Measurements from ENCODE around the gene CDK5R2.

Gene CDK5R2

GRCh38 chr2:218954541-218955300 is 4.7 kb upstream of the CDK5R2 start:
- Histone ChIP-seq H3K9me3 (ENCODE audit: control extremely low read depth in 1 of 5, control insufficient read depth in 4 of 5, insufficient read depth in 2 of 5, low read depth in 1 of 5, low read length in 4 of 5) (no peaks in the 10 kb centered on the region), H3K4me1 (ENCODE audit: control extremely low read depth in 1 of 4, control insufficient read depth in 4 of 4, insufficient read depth in 4 of 4, low read length in 3 of 4) (peaks cover 0 to 8% (median 4%) of the 10 kb centered on the region in 4 experiments), H3K27ac (ENCODE audit: insufficient read depth in 1 of 2, low read depth in 1 of 2, low read length in 2 of 2, poor library complexity in 1 of 2, severe bottlenecking in 2 of 2) (no peak overlapping the region), H3K4me3 (ENCODE audit: control insufficient read depth in 1 of 7, extremely low read depth in 1 of 7, insufficient read depth in 4 of 7, low read depth in 2 of 7, low read length in 6 of 7) (no peak overlapping the region), H3K36me3 (ENCODE audit: control insufficient read depth in 4 of 4, insufficient read depth in 4 of 4, low read length in 3 of 4) (no peaks in the 10 kb centered on the region), H3K27me3 (replicated peaks in 2 of 5; ENCODE audit: control insufficient read depth in 4 of 5, insufficient read depth in 5 of 5, low read length in 4 of 5) (peaks cover 8 to 75% (median 25%) of the 10 kb centered on the region in 5 experiments)
- no peak for DNase-seq
- CTCF ChIA-PET = interaction anchor here (0.5 to 1.7 kb wide), 4 partner anchors 11 to 390 kb away, joined by 3 to 5 read pairs (median 4); no protein-coding TSS in a partner anchor
- POLR2A ChIA-PET = interaction anchor here (0.6 kb wide), 1 partner anchor 20 kb away, joined by 3 read pairs; no protein-coding TSS in a partner anchor
- WGBS (ENCODE audit: insufficient coverage) = 96% methylated on average over 4 of the region's 8 CpGs

GRCh38 chr2:218956039-218956438 is 3.4 kb upstream of the CDK5R2 start:
- ChIA-PET CTCF (no interaction called here), POLR2A (no interaction called here)
- DNase-seq = no peak
- Histone ChIP-seq H3K9me3 (ENCODE audit: control extremely low read depth in 1 of 5, control insufficient read depth in 4 of 5, insufficient read depth in 2 of 5, low read depth in 1 of 5, low read length in 4 of 5) (no peaks in the 10 kb centered on the region), H3K4me1 (ENCODE audit: control extremely low read depth in 1 of 4, control insufficient read depth in 4 of 4, insufficient read depth in 4 of 4, low read length in 3 of 4) (peaks cover 0 to 22% (median 10%) of the 10 kb centered on the region in 4 experiments), H3K27me3 (replicated peaks in 2 of 5; ENCODE audit: control insufficient read depth in 4 of 5, insufficient read depth in 5 of 5, low read length in 4 of 5) (peaks cover 8 to 78% (median 33%) of the 10 kb centered on the region in 5 experiments), H3K36me3 (ENCODE audit: control insufficient read depth in 4 of 4, insufficient read depth in 4 of 4, low read length in 3 of 4) (no peaks in the 10 kb centered on the region), H3K27ac (ENCODE audit: insufficient read depth in 1 of 2, low read depth in 1 of 2, low read length in 2 of 2, poor library complexity in 1 of 2, severe bottlenecking in 2 of 2) (no peak overlapping the region), H3K4me3 (ENCODE audit: control insufficient read depth in 1 of 7, extremely low read depth in 1 of 7, insufficient read depth in 4 of 7, low read depth in 2 of 7, low read length in 6 of 7) (no peak overlapping the region)
- no CpG with 5 or more reads among the region's 1 CpG for WGBS (ENCODE audit: insufficient coverage)

GRCh38 chr2:218957671-218958070 is 1.8 kb upstream of the CDK5R2 start:
- no peaks in the 10 kb centered on the region for H3K36me3 ChIP-seq (ENCODE audit: control insufficient read depth in 4 of 4, insufficient read depth in 4 of 4, low read length in 3 of 4)
- H3K27me3 ChIP-seq (replicated peaks in 2 of 5; ENCODE audit: control insufficient read depth in 4 of 5, insufficient read depth in 5 of 5, low read length in 4 of 5) = peaks cover 8 to 89% (median 42%) of the 10 kb centered on the region in 5 experiments
- H3K4me3 ChIP-seq (ENCODE audit: control insufficient read depth in 1 of 7, extremely low read depth in 1 of 7, insufficient read depth in 4 of 7, low read depth in 2 of 7, low read length in 6 of 7) = no peak overlapping the region
- ChIA-PET CTCF (interaction anchor here (0.9 to 1.6 kb wide), 2 partner anchors 23 to 81 kb away, joined by 3 to 4 read pairs; no protein-coding TSS in a partner anchor), POLR2A (interaction anchor here (0.9 kb wide), 1 partner anchor 93 kb away, joined by 3 read pairs; no protein-coding TSS in a partner anchor)
- no peak overlapping the region for H3K27ac ChIP-seq (ENCODE audit: insufficient read depth in 1 of 2, low read depth in 1 of 2, low read length in 2 of 2, poor library complexity in 1 of 2, severe bottlenecking in 2 of 2)
- peaks cover 0 to 24% (median 10%) of the 10 kb centered on the region in 4 experiments for H3K4me1 ChIP-seq (ENCODE audit: control extremely low read depth in 1 of 4, control insufficient read depth in 4 of 4, insufficient read depth in 4 of 4, low read length in 3 of 4)
- no peak for DNase-seq
- H3K9me3 ChIP-seq (ENCODE audit: control extremely low read depth in 1 of 5, control insufficient read depth in 4 of 5, insufficient read depth in 2 of 5, low read depth in 1 of 5, low read length in 4 of 5) = peaks cover 0 to 3% (median 2%) of the 10 kb centered on the region in 5 experiments
- 87% methylated on average over 3 of the region's 4 CpGs for whole genome bisulfite sequencing (ENCODE audit: insufficient coverage)

DNA sequence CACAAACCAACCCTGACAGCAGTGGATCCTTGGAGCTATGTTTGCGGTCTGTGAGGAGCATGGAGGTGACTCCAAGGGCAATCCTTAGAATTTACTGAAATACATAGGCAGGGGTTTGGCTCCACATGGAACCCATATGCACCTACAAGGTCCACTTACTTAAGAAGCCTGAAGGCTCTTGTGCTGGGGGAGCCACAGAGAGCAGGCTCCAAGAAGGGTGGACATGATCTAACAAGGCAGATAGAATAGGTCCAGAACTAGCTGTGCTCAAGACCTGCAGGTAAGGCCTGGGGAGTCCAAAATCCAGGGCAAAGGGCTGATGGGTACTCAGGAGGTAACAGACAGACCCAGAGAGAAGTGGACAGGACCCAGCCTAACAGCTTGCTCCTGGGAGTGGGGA is 1.2 kb upstream of the CDK5R2 start:
- no peaks in the 10 kb centered on the region for H3K36me3 ChIP-seq (ENCODE audit: control insufficient read depth in 4 of 4, insufficient read depth in 4 of 4, low read length in 3 of 4)
- peaks cover 6 to 93% (median 44%) of the 10 kb centered on the region in 5 experiments for H3K27me3 ChIP-seq (replicated peaks in 2 of 5; ENCODE audit: control insufficient read depth in 4 of 5, insufficient read depth in 5 of 5, low read length in 4 of 5)
- peaks cover 0 to 24% (median 10%) of the 10 kb centered on the region in 4 experiments for H3K4me1 ChIP-seq (ENCODE audit: control extremely low read depth in 1 of 4, control insufficient read depth in 4 of 4, insufficient read depth in 4 of 4, low read length in 3 of 4)
- no peak overlapping the region for H3K4me3 ChIP-seq (ENCODE audit: control insufficient read depth in 1 of 7, extremely low read depth in 1 of 7, insufficient read depth in 4 of 7, low read depth in 2 of 7, low read length in 6 of 7)
- H3K27ac ChIP-seq (ENCODE audit: insufficient read depth in 1 of 2, low read depth in 1 of 2, low read length in 2 of 2, poor library complexity in 1 of 2, severe bottlenecking in 2 of 2) = no peak overlapping the region
- no CpG with 5 or more reads among the region's 1 CpG for WGBS (ENCODE audit: insufficient coverage)
- ChIA-PET CTCF (interaction anchor here (0.6 to 1.6 kb wide), 3 partner anchors 22 to 109 kb away, joined by 3 to 4 read pairs (median 3); no protein-coding TSS in a partner anchor), POLR2A (interaction anchor here (0.9 kb wide), 1 partner anchor 94 kb away, joined by 3 read pairs; no protein-coding TSS in a partner anchor)
- DNase-seq = no peak
- H3K9me3 ChIP-seq (ENCODE audit: control extremely low read depth in 1 of 5, control insufficient read depth in 4 of 5, insufficient read depth in 2 of 5, low read depth in 1 of 5, low read length in 4 of 5) = peaks cover 0 to 4% (median 2%) of the 10 kb centered on the region in 5 experiments

GRCh38 chr2:218959761-218960308 is 369 bp downstream of the CDK5R2 start:
- CTCF ChIA-PET = interaction anchor here (0.9 kb wide), 1 partner anchor 63 kb away, joined by 3 read pairs; no protein-coding TSS in a partner anchor
- H3K4me1 ChIP-seq (ENCODE audit: control extremely low read depth in 1 of 4, control insufficient read depth in 4 of 4, insufficient read depth in 4 of 4, low read length in 3 of 4) = peaks cover 0 to 24% (median 10%) of the 10 kb centered on the region in 4 experiments
- H3K36me3 ChIP-seq (ENCODE audit: control insufficient read depth in 4 of 4, insufficient read depth in 4 of 4, low read length in 3 of 4) = no peaks in the 10 kb centered on the region
- POLR2A ChIA-PET = no interaction called here
- H3K9me3 ChIP-seq (ENCODE audit: control extremely low read depth in 1 of 5, control insufficient read depth in 4 of 5, insufficient read depth in 2 of 5, low read depth in 1 of 5, low read length in 4 of 5) = peaks cover 0 to 4% (median 2%) of the 10 kb centered on the region in 5 experiments
- H3K4me3 ChIP-seq (ENCODE audit: control insufficient read depth in 1 of 7, extremely low read depth in 1 of 7, insufficient read depth in 4 of 7, low read depth in 2 of 7, low read length in 6 of 7) = peak overlapping the region in 6 of 7 experiments; percentile 19 to 70 (median 48)
- no peak for DNase-seq
- H3K27me3 ChIP-seq (replicated peaks in 2 of 5; ENCODE audit: control insufficient read depth in 4 of 5, insufficient read depth in 5 of 5, low read length in 4 of 5) = peaks cover 14 to 99% (median 47%) of the 10 kb centered on the region in 5 experiments
- H3K27ac ChIP-seq (ENCODE audit: insufficient read depth in 1 of 2, low read depth in 1 of 2, low read length in 2 of 2, poor library complexity in 1 of 2, severe bottlenecking in 2 of 2) = no peak overlapping the region
- 2% methylated on average over 57 of the region's 67 CpGs for WGBS (ENCODE audit: insufficient coverage)

DNA sequence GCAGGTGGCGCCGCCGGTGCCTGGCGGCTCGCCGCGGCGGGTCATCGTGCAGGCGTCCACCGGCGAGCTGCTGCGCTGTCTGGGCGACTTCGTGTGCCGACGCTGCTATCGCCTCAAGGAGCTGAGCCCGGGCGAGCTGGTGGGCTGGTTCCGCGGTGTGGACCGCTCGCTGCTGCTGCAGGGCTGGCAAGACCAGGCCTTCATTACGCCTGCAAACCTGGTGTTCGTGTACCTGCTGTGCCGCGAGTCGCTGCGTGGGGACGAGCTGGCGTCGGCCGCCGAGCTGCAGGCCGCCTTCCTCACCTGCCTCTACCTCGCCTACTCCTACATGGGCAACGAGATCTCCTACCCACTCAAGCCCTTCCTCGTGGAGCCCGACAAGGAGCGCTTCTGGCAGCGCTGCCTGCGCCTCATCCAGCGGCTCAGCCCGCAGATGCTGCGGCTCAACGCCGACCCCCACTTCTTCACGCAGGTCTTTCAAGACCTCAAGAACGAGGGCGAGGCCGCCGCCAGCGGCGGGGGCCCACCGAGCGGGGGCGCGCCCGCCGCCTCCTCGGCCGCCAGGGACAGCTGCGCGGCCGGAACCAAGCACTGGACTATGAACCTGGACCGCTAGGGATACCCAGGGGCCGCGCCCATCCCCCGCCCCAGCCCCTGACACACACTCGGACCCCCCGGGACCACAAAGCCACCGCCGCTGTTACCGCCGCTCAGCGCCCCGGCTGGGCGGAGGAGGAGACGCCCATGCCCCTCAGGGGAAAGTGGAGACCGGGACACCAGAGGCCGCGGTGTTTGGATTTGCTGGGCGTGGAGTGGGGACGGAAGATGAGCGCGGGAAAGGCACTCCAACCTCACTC is 1.1 kb downstream of the CDK5R2 start:
- POLR2A ChIA-PET = no interaction called here
- CTCF ChIA-PET = no interaction called here
- 3% methylated on average over 75 of the region's 87 CpGs for WGBS (ENCODE audit: insufficient coverage)

More for the DNA sequence above, 1.1 kb downstream of the CDK5R2 start:
- Histone ChIP-seq H3K27me3 (replicated peaks in 2 of 5; ENCODE audit: control insufficient read depth in 4 of 5, insufficient read depth in 5 of 5, low read length in 4 of 5) (peaks cover 14 to 99% (median 46%) of the 10 kb centered on the region in 5 experiments), H3K27ac (ENCODE audit: insufficient read depth in 1 of 2, low read depth in 1 of 2, low read length in 2 of 2, poor library complexity in 1 of 2, severe bottlenecking in 2 of 2) (no peak overlapping the region), H3K4me3 (ENCODE audit: control insufficient read depth in 1 of 7, extremely low read depth in 1 of 7, insufficient read depth in 4 of 7, low read depth in 2 of 7, low read length in 6 of 7) (no peak overlapping the region), H3K9me3 (ENCODE audit: control extremely low read depth in 1 of 5, control insufficient read depth in 4 of 5, insufficient read depth in 2 of 5, low read depth in 1 of 5, low read length in 4 of 5) (peaks cover 0 to 4% (median 2%) of the 10 kb centered on the region in 5 experiments), H3K4me1 (ENCODE audit: control extremely low read depth in 1 of 4, control insufficient read depth in 4 of 4, insufficient read depth in 4 of 4, low read length in 3 of 4) (peaks cover 0 to 24% (median 10%) of the 10 kb centered on the region in 4 experiments), H3K36me3 (ENCODE audit: control insufficient read depth in 4 of 4, insufficient read depth in 4 of 4, low read length in 3 of 4) (no peaks in the 10 kb centered on the region)
- no peak for DNase-seq
